Caco-2 (cell line): Measurements from ENCODE around the gene MAGEB3. TPM values are rescaled to one million over a fixed set of nuclear protein-coding genes. Genes with fewer than 3 reads are reported as not detected.
"Not testable (repeated sequence)": the region's sequence is repeated elsewhere in the genome, so short reads cannot be mapped to it uniquely, and the experiment has no call there.

Experiments
- BruUV-seq: library from RNA; stranded (reverse); fragments of 400-500 nt; replicated peaks from 2 replicates; lab custom pipeline; 2021; lab: Mats Ljungman, UMichigan
- CTCF ChIA-PET: fragments of 300-600 bp; sonication (Branson Sonifier 250); formaldehyde crosslinking; loops from one replicate; lab custom pipeline; 2022; ENCODE audit warnings: antibody characterized with exemption; lab: Charles Lee
- POLR2A ChIA-PET: fragments of 300-600 bp; sonication (Branson Sonifier 250); formaldehyde crosslinking; loops from one replicate; lab custom pipeline; 2022; ENCODE audit warnings: antibody characterized with exemption; lab: Charles Lee
- DNase-seq, 2 experiments: peaks; one replicate each; pipeline versions ENCODE4 v3.0.0 to v3.0.0-alpha.2; 2020 to 2022
- H3K27me3 ChIP-seq: replicated peaks from 2 replicates; pipeline ENCODE4 v1.6.0; 2011; ENCODE audit warnings: low read length; ENCODE audit not compliant: control insufficient read depth, insufficient read depth
- H3K36me3 ChIP-seq: 2 replicates; pipeline ENCODE4 v1.5.1; 2011; ENCODE audit warnings: low read length; ENCODE audit not compliant: control insufficient read depth, insufficient read depth
- H3K4me1 ChIP-seq: fragments of 250-450 bp; sonication (Bioruptor Pico); 2 replicates; pipeline ENCODE4 v1.5.1; 2020; ENCODE audit warnings: mild to moderate bottlenecking
- H3K4me3 ChIP-seq: 2 replicates; pipeline ENCODE4 v1.5.1; 2011; ENCODE audit warnings: low read depth, mild to moderate bottlenecking, control low read depth, low read length
- H3K9me3 ChIP-seq: fragments of 250-450 bp; sonication (Bioruptor Pico); 2 replicates; pipeline ENCODE4 v1.5.1; 2020; ENCODE audit warnings: mild to moderate bottlenecking, moderate library complexity
- H3K27ac Mint-ChIP-seq: one replicate; pipeline ENCODE4 v1.8.0; 2022; ENCODE audit warnings: mixed read lengths; ENCODE audit not compliant: unreplicated experiment
- H3K27me3 Mint-ChIP-seq: one replicate; pipeline ENCODE4 v1.8.0; 2022; ENCODE audit warnings: mixed read lengths; ENCODE audit not compliant: insufficient read depth, unreplicated experiment
- H3K36me3 Mint-ChIP-seq: one replicate; pipeline ENCODE4 v1.8.0; 2022; ENCODE audit warnings: mild to moderate bottlenecking, mixed read lengths; ENCODE audit not compliant: insufficient read depth, unreplicated experiment
- H3K4me1 Mint-ChIP-seq: one replicate; pipeline ENCODE4 v1.8.0; 2022; ENCODE audit warnings: low read depth, mixed read lengths; ENCODE audit not compliant: unreplicated experiment
- H3K4me3 Mint-ChIP-seq: one replicate; pipeline ENCODE4 v1.8.0; 2022; ENCODE audit warnings: mild to moderate bottlenecking, moderate library complexity, mixed read lengths; ENCODE audit not compliant: unreplicated experiment
- H3K9me3 Mint-ChIP-seq: one replicate; pipeline ENCODE4 v1.8.0; 2022; ENCODE audit warnings: mixed read lengths; ENCODE audit not compliant: unreplicated experiment
- CTCF ChIP-seq, 2 experiments: fragments of 200-600 bp in 1 of 2; IDR thresholded peaks; 1 replicate in 1 of 2; 2 replicates in 1 of 2; pipeline versions ENCODE4 v1.5.1 to v1.8.0; 2011 to 2022; ENCODE audit warnings: antibody characterized with exemption in 1 of 2, control low read depth in 1 of 2, inconsistent platforms in 1 of 2, low read depth in 1 of 2, low read length in 1 of 2, mild to moderate bottlenecking in 1 of 2, moderate library complexity in 1 of 2; ENCODE audit not compliant: insufficient read depth in 1 of 2, severe bottlenecking in 1 of 2, unreplicated experiment in 1 of 2
- intact Hi-C: fragments of 100-400 bp; cut with micrococcal nuclease; formaldehyde crosslinking; loops from one replicate; pipeline ENCODE4 v1.10.0; 2022; ENCODE audit not compliant: unreplicated experiment
- total RNA-seq: library from RNA; stranded (reverse); gene quantifications from 2 replicates; pipeline ENCODE4 v1.2.3, GENCODE V29; 2022

Gene MAGEB3
- total RNA-seq, 1 experiment from 2014 or later = not detected

- Histone ChIP-seq H3K36me3 (no peaks in the 10 kb centered on the region), H3K9me3 (no peaks in the 10 kb centered on the region), H3K4me3 (no peak overlapping the region), H3K4me1 (no peaks in the 10 kb centered on the region), H3K27me3 (no peaks in the 10 kb centered on the region)
- Mint-ChIP-seq H3K9me3 (no peaks in the 10 kb centered on the region), H3K4me1 (no peaks in the 10 kb centered on the region), H3K27me3 (peaks cover 5% of the 10 kb centered on the region), H3K36me3 (no peaks in the 10 kb centered on the region), H3K27ac (no peak overlapping the region), H3K4me3 (no peak overlapping the region)
- ChIA-PET CTCF (no interaction called here), POLR2A (no interaction called here)
- intact Hi-C loops = no loop called here
- no peak for TF ChIP-seq CTCF (IDR thresholded peaks at IDR 0.05; ENCODE audit: insufficient read depth in 1 of 2, low read depth in 1 of 2, low read length in 1 of 2, severe bottlenecking in 1 of 2, unreplicated experiment in 1 of 2)
- DNase-seq = no peak
- BruUV-seq = no TSS peak
These were observed 40.0 kb upstream of the MAGEB3 start for GRCh38 chrX:30190426-30190825.

- H3K4me1 ChIP-seq, H3K4me1 Mint-ChIP-seq, BruUV-seq, H3K36me3 Mint-ChIP-seq, H3K36me3 ChIP-seq, H3K4me3 ChIP-seq, POLR2A ChIA-PET, H3K9me3 Mint-ChIP-seq, H3K4me3 Mint-ChIP-seq, H3K27me3 Mint-ChIP-seq, DNase-seq, H3K27me3 ChIP-seq, H3K9me3 ChIP-seq, H3K27ac Mint-ChIP-seq, intact Hi-C loops, CTCF ChIA-PET: not testable (repeated sequence)
These were observed 36.5 kb upstream of the MAGEB3 start for GRCh38 chrX:30193910-30194309.

DNA sequence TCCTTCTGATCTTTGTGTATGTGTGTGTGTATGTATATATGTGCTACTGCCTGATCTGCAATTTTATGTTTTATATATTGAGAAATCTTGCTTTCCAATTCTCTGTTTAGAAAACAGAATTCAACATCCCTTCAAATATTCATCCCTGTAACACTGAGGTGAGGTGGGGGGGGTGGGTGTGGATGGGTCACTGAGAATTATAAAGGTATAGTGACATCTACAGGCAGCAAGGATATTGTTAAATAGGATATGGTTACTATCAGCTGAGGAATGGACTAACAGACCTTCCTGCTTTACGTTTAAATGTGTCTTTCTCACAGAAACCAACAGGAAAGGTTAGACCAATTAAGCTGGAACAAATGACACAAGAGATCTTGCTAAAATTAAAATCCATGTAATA is 34.1 kb upstream of the MAGEB3 start:
- Histone ChIP-seq H3K4me1 (no peaks in the 10 kb centered on the region), H3K9me3 (no peaks in the 10 kb centered on the region), H3K36me3 (no peaks in the 10 kb centered on the region), H3K4me3 (no peak overlapping the region), H3K27me3 (no peaks in the 10 kb centered on the region)
- no peak overlapping the region for H3K4me3 Mint-ChIP-seq
- CTCF ChIA-PET = interaction anchor here (0.6 kb wide), 1 partner anchor 166 kb away, joined by 3 read pairs; no protein-coding TSS in a partner anchor
- POLR2A ChIA-PET = no interaction called here
- H3K36me3 Mint-ChIP-seq = no peaks in the 10 kb centered on the region
- peak in 1 of 2 experiments; percentile 24 for TF ChIP-seq CTCF (IDR thresholded peaks at IDR 0.05; ENCODE audit: insufficient read depth in 1 of 2, low read depth in 1 of 2, low read length in 1 of 2, severe bottlenecking in 1 of 2, unreplicated experiment in 1 of 2)
- H3K4me1 Mint-ChIP-seq = no peaks in the 10 kb centered on the region
- intact Hi-C loops = loop anchor here (1.0 kb wide), 1 partner anchor 54 kb away; no protein-coding TSS in a partner anchor
- no TSS peak for BruUV-seq
- no peak overlapping the region for H3K27ac Mint-ChIP-seq
- no peak for DNase-seq
- H3K27me3 Mint-ChIP-seq = no peaks in the 10 kb centered on the region
- no peaks in the 10 kb centered on the region for H3K9me3 Mint-ChIP-seq

- TF ChIP-seq CTCF (IDR thresholded peaks at IDR 0.05; ENCODE audit: insufficient read depth in 1 of 2, low read depth in 1 of 2, low read length in 1 of 2, severe bottlenecking in 1 of 2, unreplicated experiment in 1 of 2) = no peak
- intact Hi-C loops = no loop called here
- BruUV-seq = no TSS peak
- Histone ChIP-seq H3K27me3 (no peaks in the 10 kb centered on the region), H3K36me3 (no peaks in the 10 kb centered on the region), H3K4me1 (no peaks in the 10 kb centered on the region), H3K4me3 (no peak overlapping the region), H3K9me3 (no peaks in the 10 kb centered on the region)
- Mint-ChIP-seq H3K4me1 (no peaks in the 10 kb centered on the region), H3K27me3 (peaks cover 2% of the 10 kb centered on the region), H3K4me3 (no peak overlapping the region), H3K9me3 (no peaks in the 10 kb centered on the region), H3K27ac (no peak overlapping the region), H3K36me3 (no peaks in the 10 kb centered on the region)
- POLR2A ChIA-PET = no interaction called here
- CTCF ChIA-PET = no interaction called here
- no peak for DNase-seq
These were observed 18.3 kb upstream of the MAGEB3 start for GRCh38 chrX:30212172-30212571.
